ENCODE results near the gene MTRF1L. TPM values are rescaled to one million over a fixed set of nuclear protein-coding genes. Genes with fewer than 3 reads are reported as not detected.

MTRF1L gene
- total and polyA plus RNA-seq, 10 donors = 9.6 to 56.4 (median 26.1) TPM

DNA sequence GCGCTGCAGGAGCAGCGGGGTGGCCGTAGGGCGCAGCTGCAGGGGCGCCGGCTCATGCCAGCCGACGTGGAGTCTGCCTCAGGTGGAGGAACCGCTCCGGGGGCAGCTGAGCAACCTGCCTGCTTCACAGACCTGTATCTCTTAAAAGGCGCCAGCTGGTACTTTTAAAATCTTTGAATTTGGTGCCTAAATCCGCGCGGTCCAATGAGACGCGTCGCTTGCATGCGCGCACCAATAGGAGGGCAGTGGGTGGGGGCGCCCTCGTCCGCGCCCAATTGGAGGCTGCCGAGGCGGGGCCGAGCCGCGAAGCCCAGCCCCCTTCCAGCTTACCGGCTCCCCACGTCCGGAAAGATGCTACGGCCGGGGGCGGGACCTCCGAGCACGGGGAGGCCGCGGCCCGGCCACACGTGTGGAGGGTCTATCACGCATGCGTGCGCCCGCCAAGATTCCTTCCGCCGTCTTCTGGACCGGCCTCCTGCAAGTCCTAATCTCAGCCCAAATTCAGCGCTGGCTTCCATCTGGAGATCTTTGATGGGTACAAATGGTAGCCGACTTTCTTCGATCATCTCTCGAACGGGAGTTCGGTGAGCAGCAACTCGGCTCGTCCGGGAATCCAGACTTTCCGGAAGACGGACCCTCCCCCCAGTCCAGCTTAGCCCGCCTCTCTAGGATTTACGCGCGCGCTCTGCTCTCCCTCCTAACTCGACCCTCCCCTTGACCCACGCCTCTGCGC is 19.4 kb downstream of the MTRF1L start, which contains the start of gene FBXO5:
Gene FBXO5, minus strand, starts transcription at position 138 of the 733 bp plus-strand sequence. Its CDS starts 82 bp downstream, at position 56.
- DNase-seq = peak; percentile 99

DNA sequence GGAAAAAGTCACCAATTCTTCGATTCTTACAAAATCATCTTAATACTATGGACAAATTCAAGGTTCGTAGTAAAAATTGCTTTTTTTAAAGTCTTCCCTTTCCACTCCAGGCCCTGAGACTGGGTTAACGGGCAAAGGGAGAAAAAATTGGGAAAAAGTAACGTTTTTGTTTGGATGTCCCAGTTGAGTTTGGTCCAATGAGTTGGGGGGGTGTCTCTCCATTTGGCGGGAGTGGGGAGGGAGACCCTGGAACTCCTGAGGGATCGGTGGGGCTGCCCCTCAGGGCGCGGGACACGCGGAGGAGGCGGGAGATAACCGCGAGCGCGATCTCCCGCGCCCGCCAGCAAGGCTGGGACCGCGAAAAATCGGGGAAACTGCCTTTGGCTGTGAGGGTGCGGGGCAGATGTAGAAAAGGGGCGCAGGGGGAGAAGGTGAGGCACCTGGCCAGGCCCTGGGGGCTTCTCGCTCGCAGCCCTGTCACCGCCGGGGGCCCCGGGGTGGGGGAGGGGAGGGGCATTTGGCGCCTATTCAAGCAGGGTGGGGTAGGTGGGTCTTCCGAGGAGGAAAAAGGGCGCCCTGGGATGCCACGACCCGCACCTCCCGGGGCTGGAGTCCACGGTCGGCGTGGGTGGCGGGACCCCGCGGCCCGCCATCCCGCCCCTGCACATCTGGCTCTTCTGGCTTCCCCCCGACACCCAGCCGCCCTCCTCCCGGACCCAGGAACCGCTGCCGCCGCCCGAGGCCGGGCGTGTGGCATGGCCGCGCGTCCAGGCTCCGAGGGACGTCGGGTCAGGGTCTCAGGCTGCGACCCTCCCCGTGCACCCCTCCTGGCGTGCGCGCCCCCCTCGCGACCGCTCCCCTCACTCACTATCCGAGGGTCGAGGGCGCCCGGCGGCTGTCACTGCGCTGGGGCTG is 20.3 kb downstream of the MTRF1L start:
- Histone ChIP-seq H3K27ac (peak overlapping the region in 4 of 8 donors; percentile 89 to 93 (median 92)), H3K27me3 (replicated peaks in 1 of 7) (peaks cover 0 to 6% (median 0%) of the 10 kb centered on the region in 7 donors), H3K4me3 (peak overlapping the region; percentile 62 to 99 (median 94)), H3K36me3 (peaks cover 0 to 22% (median 2%) of the 10 kb centered on the region in 6 donors), H3K9me3 (no peaks in the 10 kb centered on the region), H3K4me1 (peaks cover 18 to 86% (median 47%) of the 10 kb centered on the region in 6 donors)
- intact Hi-C loops (cut with DNase I; ENCODE audit: low total_unique reads) = no loop called here
- 4 to 18% (median 7%) methylated on average over 17 to 71 of the region's 71 CpGs for WGBS, 5 donors
- DNase-seq = peak; percentile 95
- TF ChIP-seq POLR2A (IDR thresholded peaks at IDR 0.05) = no peak
- TF ChIP-seq, protein P1, sequence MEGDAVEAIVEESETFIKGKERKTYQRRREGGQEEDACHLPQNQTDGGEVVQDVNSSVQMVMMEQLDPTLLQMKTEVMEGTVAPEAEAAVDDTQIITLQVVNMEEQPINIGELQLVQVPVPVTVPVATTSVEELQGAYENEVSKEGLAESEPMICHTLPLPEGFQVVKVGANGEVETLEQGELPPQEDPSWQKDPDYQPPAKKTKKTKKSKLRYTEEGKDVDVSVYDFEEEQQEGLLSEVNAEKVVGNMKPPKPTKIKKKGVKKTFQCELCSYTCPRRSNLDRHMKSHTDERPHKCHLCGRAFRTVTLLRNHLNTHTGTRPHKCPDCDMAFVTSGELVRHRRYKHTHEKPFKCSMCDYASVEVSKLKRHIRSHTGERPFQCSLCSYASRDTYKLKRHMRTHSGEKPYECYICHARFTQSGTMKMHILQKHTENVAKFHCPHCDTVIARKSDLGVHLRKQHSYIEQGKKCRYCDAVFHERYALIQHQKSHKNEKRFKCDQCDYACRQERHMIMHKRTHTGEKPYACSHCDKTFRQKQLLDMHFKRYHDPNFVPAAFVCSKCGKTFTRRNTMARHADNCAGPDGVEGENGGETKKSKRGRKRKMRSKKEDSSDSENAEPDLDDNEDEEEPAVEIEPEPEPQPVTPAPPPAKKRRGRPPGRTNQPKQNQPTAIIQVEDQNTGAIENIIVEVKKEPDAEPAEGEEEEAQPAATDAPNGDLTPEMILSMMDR (IDR thresholded peaks at IDR 0.05 in 8 of 11, conservative IDR thresholded peaks at IDR 0.05 in 3 of 11) = no peak
- TF ChIP-seq POLR2AphosphoS5 (IDR thresholded peaks at IDR 0.05) = no peak

More for the DNA sequence above, 19.4 kb downstream of the MTRF1L start, which contains the start of gene FBXO5:
- peaks cover 18 to 78% (median 47%) of the 10 kb centered on the region in 6 donors for H3K4me1 ChIP-seq
- H3K27ac ChIP-seq = peak within 1 kb of the TSS; percentile 89 to 93 (median 92)
- intact Hi-C loops (cut with DNase I; ENCODE audit: low total_unique reads) = no loop called here
- peak within 1 kb of the TSS; percentile 62 to 99 (median 94) for H3K4me3 ChIP-seq
- peaks cover 0 to 18% (median 2%) of the 10 kb centered on the region in 6 donors for H3K36me3 ChIP-seq
- TF ChIP-seq POLR2AphosphoS5 (IDR thresholded peaks at IDR 0.05) = peak in 2 of 3 donors; percentile 87 to 89
- no peak for TF ChIP-seq POLR2A (IDR thresholded peaks at IDR 0.05)
- TF ChIP-seq, protein P1 (IDR thresholded peaks at IDR 0.05 in 8 of 11, conservative IDR thresholded peaks at IDR 0.05 in 3 of 11) = no peak
- 0 to 1% (median 0%) methylated on average over 52 to 66 of the region's 66 CpGs for WGBS, 5 donors
- no peaks in the 10 kb centered on the region for H3K9me3 ChIP-seq
- H3K27me3 ChIP-seq (replicated peaks in 1 of 7) = peaks cover 0 to 6% (median 0%) of the 10 kb centered on the region in 7 donors

DNA sequence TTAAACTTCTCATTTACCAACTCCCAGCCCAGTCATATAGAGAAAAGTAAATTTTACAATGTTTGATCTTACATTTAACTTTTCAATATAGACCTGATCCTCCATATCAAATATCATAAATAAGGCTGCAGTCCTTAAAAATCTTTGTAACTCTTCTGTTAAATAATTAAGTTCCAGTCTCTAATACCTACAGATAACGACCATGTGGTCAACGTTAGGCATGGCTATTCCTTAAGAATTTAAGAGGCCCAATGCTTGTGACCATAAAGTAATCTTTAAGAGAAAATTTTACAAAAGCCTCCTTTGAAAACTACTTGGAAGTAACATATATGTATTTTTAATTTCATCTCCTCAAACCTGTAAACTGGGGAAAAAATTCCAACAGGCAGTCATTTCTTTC is 21.3 kb downstream of the MTRF1L start:
- no peak for DNase-seq
- Histone ChIP-seq H3K27ac (no peak overlapping the region), H3K36me3 (peaks cover 0 to 12% (median 0%) of the 10 kb centered on the region in 6 donors), H3K27me3 (replicated peaks in 1 of 7) (peaks cover 0 to 6% (median 0%) of the 10 kb centered on the region in 7 donors), H3K4me3 (peak overlapping the region in 1 of 8 donors; percentile 91), H3K4me1 (peaks cover 18 to 93% (median 47%) of the 10 kb centered on the region in 6 donors), H3K9me3 (no peaks in the 10 kb centered on the region)
- 26 to 52% (median 35%) methylated on average over 2 of the region's 2 CpGs for WGBS, 5 donors
- TF ChIP-seq POLR2A (IDR thresholded peaks at IDR 0.05) = no peak
- TF ChIP-seq, protein P1 (IDR thresholded peaks at IDR 0.05 in 8 of 11, conservative IDR thresholded peaks at IDR 0.05 in 3 of 11) = no peak
- TF ChIP-seq POLR2AphosphoS5 (IDR thresholded peaks at IDR 0.05) = no peak
- intact Hi-C loops (cut with DNase I; ENCODE audit: low total_unique reads) = no loop called here

All from spleen (tissue), 11 donors.